SIG-M5 treated with dmso at 0.1 percent for 504 hours (cell line): ENCODE results near the gene STEAP1B.
"Not testable (repeated sequence)": the region's sequence is repeated elsewhere in the genome, so short reads cannot be mapped to it uniquely, and the experiment has no call there.

Source experiments
- DNase-seq: peaks from one replicate; lab custom pipeline; 2025; ENCODE audit not compliant: unreplicated experiment; lab: John Stamatoyannopoulos, UW

STEAP1B gene

GRCh38 chr7:22433165-22433700 lies 66.8 kb downstream of the STEAP1B start:
- not testable (repeated sequence) for DNase-seq

- no peak for DNase-seq
Observed at GRCh38 chr7:22432203-22432718, 67.7 kb downstream of the STEAP1B start.

GRCh38 chr7:22430457-22430856 lies 69.5 kb downstream of the STEAP1B start:
- no peak for DNase-seq

DNA sequence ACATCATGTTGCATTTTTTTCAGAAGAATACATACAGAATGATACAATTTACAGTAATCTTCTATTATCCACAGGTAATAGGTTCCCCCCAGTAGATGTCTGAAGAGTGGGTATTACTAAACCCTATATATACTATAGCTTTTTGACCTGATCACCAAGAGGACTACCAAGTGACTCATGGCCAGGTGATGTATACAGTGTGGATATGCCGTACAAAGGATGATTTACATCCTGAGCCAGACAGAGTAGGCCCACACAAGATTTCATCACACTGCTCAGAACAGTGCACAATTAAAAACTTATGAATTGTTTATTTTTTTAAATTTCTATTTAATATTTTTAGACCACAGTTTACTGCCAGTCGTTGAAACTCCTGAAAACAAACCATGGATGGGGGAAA lies 70.6 kb downstream of the STEAP1B start:
- no peak for DNase-seq

- no peak for DNase-seq
Observed at GRCh38 chr7:22427855-22428254, 72.1 kb downstream of the STEAP1B start.

DNA sequence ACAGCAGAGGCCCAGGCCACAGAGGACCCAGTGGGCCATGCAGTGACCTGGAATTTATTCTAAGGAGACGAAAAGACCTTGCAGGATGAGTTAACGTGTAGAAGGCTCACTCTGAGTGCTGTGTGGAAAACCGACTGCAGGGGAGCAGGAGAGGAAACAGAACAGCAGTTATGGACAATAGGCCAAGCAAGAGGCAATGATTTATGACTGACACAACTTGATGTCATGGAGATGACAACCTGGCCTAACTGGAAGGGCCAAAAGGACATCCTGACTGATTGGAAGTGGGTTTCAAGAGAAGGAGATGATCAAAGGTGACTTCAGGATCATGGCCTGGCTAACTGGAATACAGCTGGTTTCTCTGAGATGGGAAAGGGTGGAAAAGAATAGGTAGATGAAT lies 72.9 kb downstream of the STEAP1B start:
- DNase-seq = no peak

DNA sequence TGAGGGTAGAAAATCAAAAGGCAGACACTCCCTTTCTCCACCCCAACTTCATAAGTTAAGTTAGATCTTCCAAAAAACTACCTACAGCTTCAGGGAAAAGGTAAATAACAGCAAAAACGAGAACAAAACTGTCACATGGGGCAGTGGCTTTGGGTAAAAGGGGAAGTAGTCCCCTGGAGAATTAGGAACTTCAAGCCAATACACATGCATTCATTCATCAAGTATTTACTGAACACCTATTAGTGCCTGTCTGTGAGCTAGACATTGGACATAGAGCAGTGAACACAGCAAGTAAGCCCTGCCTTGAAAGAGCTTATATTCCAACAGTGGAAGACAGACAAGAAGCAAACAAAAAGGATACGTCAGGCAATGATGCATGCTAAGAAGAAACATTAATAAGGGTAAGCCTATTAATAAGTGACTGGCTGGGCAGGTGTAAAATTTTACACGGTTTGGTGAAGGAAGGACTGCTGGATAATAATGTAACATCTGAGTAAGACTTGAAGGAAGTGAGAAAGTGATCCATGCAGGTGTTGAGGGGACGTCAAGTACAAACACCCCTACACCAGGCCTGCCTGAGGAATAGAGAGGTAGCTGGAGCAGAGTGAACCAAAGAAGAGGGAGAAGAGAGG lies 73.4 kb downstream of the STEAP1B start:
- DNase-seq = no peak

- DNase-seq = no peak
Observed at GRCh38 chr7:22425361-22425760, 74.6 kb downstream of the STEAP1B start.

- DNase-seq = no peak
Observed at GRCh38 chr7:22422831-22423615, 77.0 kb downstream of the STEAP1B start.

- DNase-seq = no peak
Observed at GRCh38 chr7:22420973-22421635, 78.9 kb downstream of the STEAP1B start.

GRCh38 chr7:22420008-22420407 lies 80.0 kb downstream of the STEAP1B start:
- DNase-seq = no peak

GRCh38 chr7:22419488-22419887 lies 80.5 kb downstream of the STEAP1B start:
- DNase-seq = no peak

DNA sequence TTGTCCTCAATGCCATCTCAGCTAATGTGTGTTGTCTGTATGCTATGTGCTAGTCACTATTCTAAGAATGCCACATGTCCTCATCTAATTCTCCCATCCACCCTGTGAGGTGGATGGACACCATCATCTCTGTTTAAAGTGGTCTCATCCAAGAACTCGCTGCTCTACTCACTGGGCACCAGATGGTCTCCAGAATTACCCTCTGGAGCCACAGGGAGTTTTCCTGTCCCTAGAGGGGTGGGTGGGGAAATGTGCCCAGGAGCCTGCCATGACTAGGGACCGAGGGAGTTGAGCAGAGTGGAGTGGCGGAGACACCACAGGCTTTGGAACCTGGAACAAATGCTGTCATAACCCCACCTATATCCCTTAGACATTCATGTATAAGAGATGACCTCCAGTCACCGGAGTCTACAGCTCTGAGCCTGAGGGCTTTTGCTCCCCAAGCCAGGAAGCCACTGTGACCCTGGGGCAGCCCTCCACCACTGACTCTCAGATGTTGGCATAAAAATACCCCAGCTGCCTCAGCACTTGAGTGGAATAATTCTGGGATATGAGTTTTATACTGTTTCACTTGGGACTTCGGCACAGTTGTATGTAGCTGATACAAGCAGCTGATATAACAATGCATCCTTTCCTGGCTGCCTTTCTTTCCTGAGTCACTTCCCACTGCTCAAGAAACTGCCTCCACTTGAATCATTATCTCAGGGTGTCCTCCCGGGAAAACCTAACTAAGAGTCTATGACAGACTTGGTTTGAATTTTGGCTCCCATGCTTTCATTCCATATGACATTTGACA lies 81.5 kb downstream of the STEAP1B start:
- DNase-seq = no peak

GRCh38 chr7:22417841-22418240 lies 82.1 kb downstream of the STEAP1B start:
- DNase-seq = no peak

GRCh38 chr7:22417349-22417748 lies 82.6 kb downstream of the STEAP1B start:
- no peak for DNase-seq

- no peak for DNase-seq
Observed at GRCh38 chr7:22414424-22414823, 85.6 kb downstream of the STEAP1B start.

DNA sequence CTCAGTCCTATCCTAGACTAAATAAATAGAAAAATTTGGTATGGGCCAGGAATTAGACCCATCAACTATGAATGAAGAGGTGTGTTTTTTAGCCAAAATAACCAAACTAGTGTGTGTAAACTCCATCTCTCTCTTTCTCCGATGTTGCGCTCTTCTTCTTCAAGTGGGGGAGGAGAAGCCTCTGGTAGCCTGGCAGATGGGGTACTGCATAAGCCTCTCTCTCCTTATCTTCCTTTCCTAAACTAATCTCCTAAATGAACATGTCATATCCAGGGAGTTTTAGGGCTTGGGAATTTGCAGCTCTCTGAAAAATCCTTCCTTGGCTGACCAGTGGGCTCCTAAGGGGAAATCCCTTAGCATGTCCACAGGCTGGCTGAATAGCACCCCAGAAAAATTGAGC lies 86.8 kb downstream of the STEAP1B start:
- no peak for DNase-seq

- DNase-seq = no peak
Observed at GRCh38 chr7:22411977-22412693, 87.9 kb downstream of the STEAP1B start.

DNA sequence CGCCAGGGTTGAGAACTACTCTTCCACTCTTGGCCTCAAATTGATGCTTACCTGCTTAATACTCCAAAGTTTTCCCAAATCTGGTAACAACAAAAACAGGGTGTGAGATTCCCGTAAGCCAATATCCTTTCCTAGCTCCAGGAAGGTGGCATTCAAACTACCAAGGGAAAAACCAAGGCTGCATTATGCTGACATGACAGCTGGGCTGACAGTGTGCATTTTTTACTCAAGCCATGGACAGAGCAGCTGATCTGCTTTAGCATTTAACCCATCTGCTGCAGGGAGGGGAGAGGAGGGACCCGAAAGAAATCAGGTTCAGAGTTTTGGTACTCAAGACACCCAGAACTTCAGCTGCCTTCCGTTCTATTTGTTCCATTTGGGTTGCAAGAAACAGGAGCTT lies 93.3 kb downstream of the STEAP1B start:
- DNase-seq = no peak

DNA sequence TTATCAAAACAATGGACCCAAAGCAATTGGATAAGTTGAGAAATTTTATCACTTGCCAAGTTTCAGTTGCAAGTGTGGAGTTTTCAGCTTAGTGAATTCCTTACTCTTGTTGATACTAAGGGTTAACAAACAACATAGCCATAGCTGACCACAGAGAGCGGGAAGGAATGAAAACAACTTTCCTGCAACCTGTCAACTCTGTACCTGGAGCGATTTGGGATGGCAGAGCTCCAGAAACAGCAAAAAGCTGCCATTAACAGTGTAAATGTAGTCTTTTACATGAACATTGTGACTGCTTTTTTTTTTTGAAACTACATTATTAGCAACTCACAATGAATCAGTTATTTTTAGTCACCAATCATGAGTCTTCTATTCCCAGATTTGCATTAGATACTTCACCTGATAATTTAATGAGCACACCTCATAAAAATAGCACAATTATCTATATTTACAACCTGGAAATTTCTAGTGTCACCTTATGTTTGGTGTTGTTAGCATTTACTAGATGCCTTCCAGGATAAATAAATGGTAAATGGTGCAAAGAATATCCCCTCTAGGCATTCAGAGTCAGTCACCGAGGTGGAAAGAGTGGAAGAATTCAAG lies 95.5 kb downstream of the STEAP1B start:
- DNase-seq = no peak
